Measurements from ENCODE around the gene ABHD12B.

DNA sequence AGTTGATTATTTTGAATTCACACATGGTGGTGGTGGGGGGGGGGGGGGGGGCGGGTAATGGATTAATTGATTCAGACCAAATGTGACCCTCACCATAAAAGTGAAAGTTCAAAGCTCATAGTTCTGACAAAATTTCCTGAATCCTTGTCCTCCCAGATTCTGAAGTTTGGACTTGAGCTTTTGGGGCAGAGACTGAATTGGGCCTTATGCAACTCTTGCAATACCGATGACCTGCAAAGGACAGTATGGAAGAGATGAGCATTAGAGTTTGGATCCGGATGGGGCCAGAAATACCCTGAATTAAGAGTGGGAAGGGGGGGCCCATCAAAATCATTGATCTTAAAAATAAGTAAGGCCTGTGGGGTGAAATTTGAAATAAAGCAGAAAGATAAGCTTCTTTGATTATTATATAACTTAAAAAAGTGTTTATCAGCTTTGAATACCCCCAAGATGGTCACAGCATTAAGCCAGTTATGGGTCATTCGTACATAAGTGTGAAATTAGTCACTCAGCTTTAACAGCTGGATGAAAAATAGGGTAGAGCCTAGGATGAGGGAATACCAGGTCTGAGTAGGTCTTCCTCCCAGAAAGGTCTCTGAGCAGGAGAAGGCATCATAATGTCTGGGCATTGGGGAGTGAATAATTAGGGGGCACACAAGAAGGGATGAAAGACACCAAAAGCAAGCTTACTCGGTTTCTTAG, 74.5 kb downstream of the ABHD12B start:
- TF ChIP-seq, protein P1, sequence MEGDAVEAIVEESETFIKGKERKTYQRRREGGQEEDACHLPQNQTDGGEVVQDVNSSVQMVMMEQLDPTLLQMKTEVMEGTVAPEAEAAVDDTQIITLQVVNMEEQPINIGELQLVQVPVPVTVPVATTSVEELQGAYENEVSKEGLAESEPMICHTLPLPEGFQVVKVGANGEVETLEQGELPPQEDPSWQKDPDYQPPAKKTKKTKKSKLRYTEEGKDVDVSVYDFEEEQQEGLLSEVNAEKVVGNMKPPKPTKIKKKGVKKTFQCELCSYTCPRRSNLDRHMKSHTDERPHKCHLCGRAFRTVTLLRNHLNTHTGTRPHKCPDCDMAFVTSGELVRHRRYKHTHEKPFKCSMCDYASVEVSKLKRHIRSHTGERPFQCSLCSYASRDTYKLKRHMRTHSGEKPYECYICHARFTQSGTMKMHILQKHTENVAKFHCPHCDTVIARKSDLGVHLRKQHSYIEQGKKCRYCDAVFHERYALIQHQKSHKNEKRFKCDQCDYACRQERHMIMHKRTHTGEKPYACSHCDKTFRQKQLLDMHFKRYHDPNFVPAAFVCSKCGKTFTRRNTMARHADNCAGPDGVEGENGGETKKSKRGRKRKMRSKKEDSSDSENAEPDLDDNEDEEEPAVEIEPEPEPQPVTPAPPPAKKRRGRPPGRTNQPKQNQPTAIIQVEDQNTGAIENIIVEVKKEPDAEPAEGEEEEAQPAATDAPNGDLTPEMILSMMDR (IDR thresholded peaks at IDR 0.05; ENCODE audit: insufficient read depth, low read length): no peak
- TF ChIP-seq POLR2AphosphoS5 (IDR thresholded peaks at IDR 0.05; ENCODE audit: low read depth): no peak
- TF ChIP-seq, protein P2, sequence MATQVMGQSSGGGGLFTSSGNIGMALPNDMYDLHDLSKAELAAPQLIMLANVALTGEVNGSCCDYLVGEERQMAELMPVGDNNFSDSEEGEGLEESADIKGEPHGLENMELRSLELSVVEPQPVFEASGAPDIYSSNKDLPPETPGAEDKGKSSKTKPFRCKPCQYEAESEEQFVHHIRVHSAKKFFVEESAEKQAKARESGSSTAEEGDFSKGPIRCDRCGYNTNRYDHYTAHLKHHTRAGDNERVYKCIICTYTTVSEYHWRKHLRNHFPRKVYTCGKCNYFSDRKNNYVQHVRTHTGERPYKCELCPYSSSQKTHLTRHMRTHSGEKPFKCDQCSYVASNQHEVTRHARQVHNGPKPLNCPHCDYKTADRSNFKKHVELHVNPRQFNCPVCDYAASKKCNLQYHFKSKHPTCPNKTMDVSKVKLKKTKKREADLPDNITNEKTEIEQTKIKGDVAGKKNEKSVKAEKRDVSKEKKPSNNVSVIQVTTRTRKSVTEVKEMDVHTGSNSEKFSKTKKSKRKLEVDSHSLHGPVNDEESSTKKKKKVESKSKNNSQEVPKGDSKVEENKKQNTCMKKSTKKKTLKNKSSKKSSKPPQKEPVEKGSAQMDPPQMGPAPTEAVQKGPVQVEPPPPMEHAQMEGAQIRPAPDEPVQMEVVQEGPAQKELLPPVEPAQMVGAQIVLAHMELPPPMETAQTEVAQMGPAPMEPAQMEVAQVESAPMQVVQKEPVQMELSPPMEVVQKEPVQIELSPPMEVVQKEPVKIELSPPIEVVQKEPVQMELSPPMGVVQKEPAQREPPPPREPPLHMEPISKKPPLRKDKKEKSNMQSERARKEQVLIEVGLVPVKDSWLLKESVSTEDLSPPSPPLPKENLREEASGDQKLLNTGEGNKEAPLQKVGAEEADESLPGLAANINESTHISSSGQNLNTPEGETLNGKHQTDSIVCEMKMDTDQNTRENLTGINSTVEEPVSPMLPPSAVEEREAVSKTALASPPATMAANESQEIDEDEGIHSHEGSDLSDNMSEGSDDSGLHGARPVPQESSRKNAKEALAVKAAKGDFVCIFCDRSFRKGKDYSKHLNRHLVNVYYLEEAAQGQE (IDR thresholded peaks at IDR 0.05; ENCODE audit: insufficient replicate concordance, low read depth): no peak
- no peak for TF ChIP-seq GABPA (IDR thresholded peaks at IDR 0.05; ENCODE audit: low read depth)
- no peak for TF ChIP-seq SPI1 (IDR thresholded peaks at IDR 0.05; ENCODE audit: borderline replicate concordance, low read depth)

Measured in HL-60 (cell line).